GM18520 (cell line): ENCODE results near the gene TMEM184B.
"Not testable (repeated sequence)": the region's sequence is repeated elsewhere in the genome, so short reads cannot be mapped to it uniquely, and the experiment has no call there.

Experiments
- ATAC-seq: cut with Tn5 transposase; IDR thresholded peaks from one replicate; pipeline ENCODE4 v1.9.1; 2021; ENCODE audit not compliant: unreplicated experiment

Gene TMEM184B

DNA sequence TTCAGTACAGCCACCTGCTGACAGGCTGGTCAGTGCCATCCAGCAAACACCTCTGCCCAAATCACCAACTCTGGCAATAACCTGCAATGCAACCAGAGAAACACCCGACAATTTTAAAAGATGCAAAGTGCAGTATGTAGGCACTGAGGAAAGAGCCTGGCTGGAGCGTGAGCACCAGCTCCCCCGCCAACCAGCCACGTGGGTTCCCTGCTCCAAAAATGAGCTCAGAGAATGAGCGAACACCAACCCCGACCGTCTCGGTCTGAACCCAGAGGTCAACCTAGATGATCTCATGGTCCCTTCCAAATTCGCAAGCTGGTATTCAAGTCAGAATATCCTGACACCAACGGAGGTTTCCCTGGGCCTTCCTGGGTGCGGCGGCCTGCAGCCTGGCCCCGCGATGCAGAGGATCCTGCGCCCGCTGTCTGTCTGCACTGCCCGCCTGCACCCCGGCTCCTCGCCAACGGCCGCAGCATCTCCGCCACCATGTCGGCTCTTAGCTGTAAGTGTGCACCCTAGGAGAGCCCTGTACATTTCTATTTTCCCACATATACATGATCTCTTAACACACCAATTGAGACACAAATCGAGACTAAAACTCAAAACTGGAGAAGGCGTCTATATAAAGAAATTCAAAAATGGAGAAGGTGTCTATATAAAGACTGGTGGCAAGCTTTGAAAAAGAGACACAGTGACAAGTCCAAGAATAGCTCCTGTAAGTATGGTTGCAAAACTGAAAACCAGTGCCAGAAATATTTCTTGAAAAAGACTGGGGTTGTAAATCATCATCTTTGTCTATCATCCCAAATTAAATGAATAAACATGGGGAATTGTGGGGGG is 22.8 kb downstream of the TMEM184B start:
- ATAC-seq, result no peak

DNA sequence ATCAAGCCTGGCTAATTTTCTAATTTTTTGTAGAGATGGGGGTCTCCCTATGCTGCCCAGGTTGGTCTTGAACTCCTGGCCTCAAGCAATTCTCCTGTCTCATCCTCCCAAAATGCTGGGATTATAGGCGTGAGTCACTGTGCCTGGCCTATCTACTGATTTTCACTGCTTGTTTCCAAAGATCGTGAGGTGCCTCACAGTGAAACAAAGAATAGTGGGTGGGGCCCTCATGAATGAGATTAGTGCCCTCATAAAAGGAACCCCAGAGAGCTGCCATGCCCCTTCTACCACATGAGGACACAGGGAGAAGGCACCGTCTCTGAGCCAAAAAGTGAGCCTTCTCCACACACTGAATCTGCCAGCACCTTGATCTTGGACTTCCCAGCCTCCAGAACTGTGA is 23.5 kb downstream of the TMEM184B start:
- no peak for ATAC-seq

- ATAC-seq, result no peak
Observed at GRCh38 chr22:38248280-38248679, 24.5 kb downstream of the TMEM184B start.

DNA sequence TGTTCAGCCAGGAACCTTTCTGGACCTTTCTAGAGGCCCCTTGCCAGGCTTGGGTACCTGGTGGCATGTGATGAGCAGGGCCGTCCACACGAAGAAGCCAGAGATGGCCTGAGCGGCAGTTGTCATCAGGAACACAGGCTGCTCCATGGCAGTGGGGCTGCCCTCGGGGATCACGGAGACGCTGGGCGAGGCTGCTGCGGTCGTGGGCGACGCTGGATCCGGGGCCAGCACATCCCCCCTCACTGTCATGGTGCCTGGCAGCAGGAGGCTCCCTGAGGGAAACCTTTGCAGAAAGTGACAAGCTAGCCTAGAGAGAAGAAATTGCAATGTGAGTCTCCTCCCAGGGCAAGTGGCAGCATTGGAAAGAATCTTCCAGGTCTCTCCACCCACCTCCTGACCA is 25.1 kb downstream of the TMEM184B start:
- ATAC-seq, result no peak

GRCh38 chr22:38246692-38247091 is 26.1 kb downstream of the TMEM184B start:
- ATAC-seq, result no peak

- ATAC-seq, result no peak
Observed at GRCh38 chr22:38246046-38246658, 26.7 kb downstream of the TMEM184B start.

DNA sequence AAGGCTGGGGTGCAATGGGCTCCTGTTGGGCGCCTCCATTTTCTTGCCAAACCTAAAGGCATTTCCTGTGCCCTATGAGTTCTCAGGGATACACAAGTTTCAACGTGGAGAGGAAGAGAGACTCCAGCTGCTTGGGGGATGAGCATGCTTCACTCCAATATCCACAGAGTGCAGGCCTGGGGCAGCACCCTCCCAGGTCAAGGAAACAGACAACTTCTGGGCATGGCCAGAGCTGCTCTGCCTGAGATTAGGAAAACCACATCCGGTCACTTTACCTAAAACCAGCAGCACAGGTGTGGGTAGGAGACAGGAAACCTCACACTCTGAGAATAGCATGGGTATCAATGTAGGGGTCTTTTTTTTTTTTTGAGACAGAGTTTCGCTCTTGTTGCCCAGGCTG is 28.7 kb downstream of the TMEM184B start:
- ATAC-seq, result no peak

- ATAC-seq, result no peak
Observed at GRCh38 chr22:38243007-38243765, 29.6 kb downstream of the TMEM184B start.

GRCh38 chr22:38240734-38241252 is 32.0 kb downstream of the TMEM184B start:
- no peak for ATAC-seq

DNA sequence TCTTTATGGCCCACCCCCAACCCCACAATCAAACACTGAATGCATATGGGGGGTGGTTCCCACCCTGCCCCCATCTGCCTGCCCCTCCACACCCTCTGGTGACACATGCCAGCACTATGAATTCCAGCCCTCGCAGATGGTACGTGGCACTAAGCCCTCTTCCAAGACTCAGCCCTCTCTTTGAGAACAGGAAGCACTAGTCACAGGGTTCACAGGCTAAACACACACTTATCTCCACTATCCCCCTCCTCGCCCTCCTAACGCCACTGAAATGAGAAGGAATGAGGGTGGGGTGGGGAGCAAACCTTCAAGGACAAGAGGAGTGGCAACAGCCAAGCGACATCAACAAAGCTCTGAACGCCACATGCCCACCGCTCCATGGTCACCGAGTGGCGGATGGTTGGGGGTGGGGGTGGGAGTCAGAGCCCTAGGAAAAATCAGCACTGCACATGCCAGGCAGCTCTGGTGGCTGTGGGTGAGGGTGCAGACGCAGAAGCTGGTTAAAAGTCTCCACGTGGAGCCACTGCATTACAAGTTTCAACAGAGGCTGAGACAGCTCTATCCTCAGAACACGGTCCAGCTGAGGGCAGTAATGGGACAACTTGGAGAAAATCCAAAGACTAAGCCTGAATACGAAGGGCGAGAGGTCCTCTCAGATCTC is 33.6 kb downstream of the TMEM184B start:
- ATAC-seq, result no peak

DNA sequence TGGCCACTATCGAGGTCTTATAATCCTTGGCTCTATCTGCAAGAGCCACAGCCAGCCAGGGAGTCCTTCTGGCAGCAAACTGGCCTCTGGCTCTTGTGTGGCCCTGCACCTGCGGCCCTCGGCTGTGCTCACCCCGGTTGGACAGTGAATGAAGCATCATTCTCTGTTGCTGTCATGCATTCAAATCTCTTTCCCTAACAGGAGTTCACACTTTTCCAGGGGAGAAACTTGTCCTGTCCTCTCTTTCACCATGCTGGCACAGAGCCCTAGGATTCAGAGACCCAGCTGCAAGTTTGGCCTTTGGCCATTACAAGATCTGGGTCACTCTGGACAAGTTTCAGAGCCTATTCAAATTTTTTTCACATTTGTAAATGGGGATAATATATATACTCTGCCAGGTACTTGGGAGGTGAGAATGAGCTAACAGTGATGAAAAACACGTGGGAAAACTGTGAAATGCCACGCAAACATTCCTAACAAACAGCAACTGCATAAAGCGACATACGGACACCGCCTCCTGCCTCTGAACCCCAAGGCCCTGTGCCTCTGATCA is 34.2 kb downstream of the TMEM184B start:
- ATAC-seq, result no peak

GRCh38 chr22:38236786-38237185 is 36.0 kb downstream of the TMEM184B start:
- no peak for ATAC-seq

GRCh38 chr22:38235240-38235850 is 37.5 kb downstream of the TMEM184B start:
- no peak for ATAC-seq

DNA sequence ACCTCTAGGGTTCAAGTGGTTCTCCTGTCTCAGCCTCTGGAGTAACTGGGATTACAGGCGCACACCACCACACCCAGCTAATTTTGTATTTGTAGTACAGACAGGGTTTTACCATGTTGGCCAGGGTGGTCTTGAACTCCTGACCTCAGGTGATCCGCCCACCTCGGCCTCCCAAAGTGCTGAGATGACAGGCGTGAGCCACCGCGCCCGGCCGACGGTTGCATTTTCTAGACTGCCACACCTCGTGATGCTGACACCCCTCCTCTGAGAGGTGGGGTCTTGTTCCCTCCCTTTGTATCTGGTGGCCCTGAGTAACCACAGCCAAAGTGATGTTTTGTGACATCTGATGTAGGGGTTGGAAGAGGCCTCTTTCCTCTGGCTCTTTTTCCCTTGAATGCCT is 39.0 kb downstream of the TMEM184B start:
- not testable (repeated sequence) for ATAC-seq

- ATAC-seq, result no peak
Observed at GRCh38 chr22:38233427-38233826, 39.4 kb downstream of the TMEM184B start.

DNA sequence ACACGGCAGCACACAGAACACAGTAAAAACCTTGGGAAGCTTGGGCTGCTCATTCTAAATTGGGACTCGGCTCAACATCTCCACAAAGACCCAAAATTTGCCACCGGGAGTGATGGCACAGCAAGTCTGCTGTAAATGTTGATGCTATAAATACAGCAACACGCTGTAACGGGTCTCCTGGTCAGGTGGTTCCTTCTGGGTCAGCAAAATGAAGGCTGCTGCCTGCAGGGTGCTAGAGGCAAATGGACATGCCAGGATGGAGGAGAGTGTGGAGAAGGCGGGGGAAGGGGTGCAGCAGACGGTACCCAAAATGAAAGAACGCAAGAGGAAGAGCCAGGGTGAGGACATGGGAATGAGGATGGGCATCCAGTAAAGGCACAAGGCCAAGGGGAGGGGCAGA is 40.6 kb downstream of the TMEM184B start:
- no peak for ATAC-seq

- ATAC-seq, result no peak
Observed at GRCh38 chr22:38230916-38231315, 41.9 kb downstream of the TMEM184B start.

- ATAC-seq, result no peak
Observed at GRCh38 chr22:38230108-38230825, 42.5 kb downstream of the TMEM184B start.

DNA sequence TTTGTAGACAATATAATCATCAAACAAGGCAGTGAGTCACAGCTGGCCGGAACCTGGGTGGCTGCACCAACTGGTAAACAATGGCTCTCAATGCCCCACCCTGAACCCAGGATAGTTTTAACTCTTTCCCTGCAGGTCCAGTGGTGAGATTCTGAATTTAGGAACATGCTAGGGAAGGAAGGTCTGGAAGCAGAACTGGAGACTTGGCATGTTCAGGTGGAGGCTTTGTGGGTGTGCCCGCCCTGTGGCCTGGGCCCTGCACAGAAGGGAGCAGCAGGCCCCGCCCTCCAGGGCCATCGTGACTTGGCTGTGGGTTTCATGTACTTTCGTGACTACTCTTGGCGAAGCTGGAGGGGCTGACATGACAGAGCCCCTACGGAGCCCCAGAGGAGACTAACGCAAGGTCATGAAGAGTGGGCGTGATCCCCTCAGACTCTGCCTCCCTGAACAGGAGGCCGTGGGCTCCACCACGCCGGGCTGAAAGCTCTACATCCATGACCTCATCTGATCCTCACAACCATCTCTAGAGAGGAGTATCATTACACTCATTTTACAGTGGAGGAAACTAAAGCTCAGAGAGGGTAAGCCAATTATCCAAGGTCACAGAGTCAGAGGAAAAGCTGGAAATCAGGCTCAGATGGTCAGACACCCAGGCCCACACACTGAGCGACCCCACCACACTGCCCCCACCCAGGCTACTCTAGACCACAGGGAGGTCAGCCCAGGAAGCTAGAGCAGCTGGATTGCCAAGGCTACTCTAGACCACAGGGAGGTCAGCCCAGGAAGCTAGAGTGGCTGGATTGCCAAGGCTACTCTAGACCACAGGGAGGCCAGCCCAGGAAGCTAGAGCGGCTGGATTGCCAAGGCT is 43.7 kb downstream of the TMEM184B start:
- no peak for ATAC-seq
